Ishikawa (cell line): ENCODE measurements around the gene NOL4L.

Experiments
- EP300 ChIP-seq: IDR thresholded peaks from 2 replicates; pipeline ENCODE4 v1.6.1; 2012; ENCODE audit warnings: borderline replicate concordance
- FOXM1 ChIP-seq: IDR thresholded peaks from 2 replicates; pipeline ENCODE4 v1.6.1; 2012; ENCODE audit warnings: low read depth, borderline replicate concordance
- RAD21 ChIP-seq: IDR thresholded peaks from 2 replicates; pipeline ENCODE4 v1.6.1; 2012; ENCODE audit warnings: low read depth
- TAF1 ChIP-seq: IDR thresholded peaks from 2 replicates; pipeline ENCODE4 v1.6.1; 2012; ENCODE audit warnings: low read depth, mild to moderate bottlenecking
- TF ChIP-seq, protein P1 (sequence below): IDR thresholded peaks from 2 replicates; pipeline ENCODE4 v1.6.1; 2012

DNA sequence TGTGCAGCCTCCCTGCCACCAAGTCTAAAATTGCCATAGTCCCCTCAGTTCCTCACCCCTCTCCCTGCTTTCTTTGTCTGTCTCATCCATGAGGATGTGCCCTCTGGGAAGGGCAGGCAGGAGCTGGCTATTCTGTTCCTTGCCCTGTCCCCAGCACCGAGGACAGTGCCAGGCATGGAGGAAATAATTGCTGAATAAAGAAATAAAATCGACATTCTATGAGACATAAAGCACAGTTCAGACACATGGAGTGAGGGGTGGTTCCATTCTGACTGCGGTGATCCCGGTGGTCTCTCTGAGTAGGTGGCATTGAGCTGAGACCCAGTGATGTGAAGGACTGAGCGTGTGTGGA is 23.5 kb upstream of the NOL4L start:
- TF ChIP-seq FOXM1, result no peak
- no peak for TF ChIP-seq RAD21
- TF ChIP-seq EP300, result no peak
- TF ChIP-seq, protein P1, sequence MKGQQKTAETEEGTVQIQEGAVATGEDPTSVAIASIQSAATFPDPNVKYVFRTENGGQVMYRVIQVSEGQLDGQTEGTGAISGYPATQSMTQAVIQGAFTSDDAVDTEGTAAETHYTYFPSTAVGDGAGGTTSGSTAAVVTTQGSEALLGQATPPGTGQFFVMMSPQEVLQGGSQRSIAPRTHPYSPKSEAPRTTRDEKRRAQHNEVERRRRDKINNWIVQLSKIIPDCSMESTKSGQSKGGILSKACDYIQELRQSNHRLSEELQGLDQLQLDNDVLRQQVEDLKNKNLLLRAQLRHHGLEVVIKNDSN, result no peak
- TF ChIP-seq TAF1, result no peak
